Breast epithelium (tissue), 4 donors: ENCODE measurements around the gene ZNF205. TPM values are rescaled to one million over a fixed set of nuclear protein-coding genes. Genes with fewer than 3 reads are reported as not detected.
A peak's percentile ranks its signal among the peaks of the same experiment; 100 is the strongest.

Experiments used
- DNase-seq, 2 donors: peaks; one replicate each; pipeline ENCODE4 v3.0.0-alpha.2; 2019; ENCODE audit warnings: low spot score in 2 of 2
- H3K27ac ChIP-seq, 2 donors: fragments of 200-600 bp; sonication (generic) in 1 of 2; one replicate each; pipeline ENCODE4 v1.5.1; 2016 to 2019; ENCODE audit warnings: mild to moderate bottlenecking in 1 of 2
- H3K27me3 ChIP-seq, 2 donors: fragments of 200-600 bp; sonication (generic) in 1 of 2; one replicate each; pipeline versions ENCODE4 v1.5.1 to v1.6.0; 2017 to 2019; ENCODE audit warnings: control low read depth in 1 of 2, mild to moderate bottlenecking in 1 of 2
- H3K36me3 ChIP-seq: fragments of 200-600 bp; one replicate; pipeline ENCODE4 v1.5.1; 2019
- H3K4me1 ChIP-seq, 2 donors: fragments of 200-600 bp; sonication (generic); one replicate each; pipeline ENCODE4 v1.5.1; 2016 to 2019; ENCODE audit warnings: control low read depth in 1 of 2
- H3K4me3 ChIP-seq, 3 donors: fragments of 200-600 bp; sonication (generic); 1 replicate in 2 of 3; 2 replicates in 1 of 3; pipeline ENCODE4 v1.5.1; 2016 to 2019; ENCODE audit warnings: mild to moderate bottlenecking in 3 of 3, moderate library complexity in 2 of 3
- H3K9me3 ChIP-seq, 2 donors: fragments of 200-600 bp; sonication (generic) in 1 of 2; one replicate each; pipeline ENCODE4 v1.5.1; 2016 to 2019; ENCODE audit warnings: control low read depth in 1 of 2
- CTCF ChIP-seq, 3 donors: fragments of 450-650 bp; IDR thresholded peaks; one replicate each; pipeline ENCODE4 v1.5.1; 2016 to 2017; ENCODE audit warnings: antibody characterized with exemption in 3 of 3, mild to moderate bottlenecking in 3 of 3, moderate library complexity in 3 of 3
- POLR2A ChIP-seq: fragments of 450-650 bp; IDR thresholded peaks from one replicate; pipeline ENCODE4 v1.6.1; 2016; ENCODE audit warnings: antibody characterized with exemption, mild to moderate bottlenecking, moderate library complexity
- POLR2AphosphoS5 ChIP-seq, 3 donors: sonication (generic); formaldehyde crosslinking; IDR thresholded peaks; one replicate each; pipeline ENCODE4 v1.6.1; 2017; ENCODE audit warnings: antibody characterized with exemption in 3 of 3
- intact Hi-C: fragments of 100-400 bp; cut with DNase I; formaldehyde crosslinking; loops from one replicate; pipeline ENCODE4 v1.15.1; 2023; ENCODE audit warnings: low total_unique reads
- total RNA-seq, 3 donors: library from RNA; depleted of rRNA; stranded (reverse); fragments of >200 nt; gene quantifications; one replicate each; pipeline ENCODE4 v1.1.0, GENCODE V29; 2016

ZNF205 gene
- total RNA-seq, 3 donors from 2014 or later = 12.5 to 18.9 (median 13.4) TPM

DNA sequence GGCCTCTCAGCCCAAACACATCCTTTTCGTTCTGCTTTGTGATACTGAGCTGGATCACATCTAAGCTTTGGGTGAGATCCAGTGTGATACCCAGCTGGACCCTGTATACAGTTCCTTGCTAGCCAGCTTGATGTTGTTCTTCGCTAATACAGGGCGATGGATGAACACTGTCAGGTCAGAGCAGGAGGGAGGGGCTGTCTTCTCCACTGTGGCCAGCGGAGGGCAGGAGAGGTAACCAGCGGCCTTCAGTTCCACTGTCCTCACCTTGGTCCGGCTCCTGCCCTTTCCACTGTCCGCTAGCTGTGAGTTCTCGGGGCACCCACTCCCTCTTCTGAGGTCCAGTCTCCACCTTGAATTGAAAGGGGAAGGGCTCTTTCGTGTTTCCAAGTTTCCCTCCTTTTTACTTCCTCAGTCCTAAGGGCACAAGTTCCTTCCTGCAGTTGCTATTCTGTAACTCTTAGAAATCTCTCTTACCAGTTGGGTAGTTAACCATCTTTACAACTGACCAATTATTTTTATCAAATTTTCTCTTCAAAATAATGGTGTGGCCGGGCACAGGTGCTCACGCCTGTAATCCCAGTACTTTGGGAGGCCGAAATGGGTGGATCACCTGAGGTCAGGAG, 19.5 kb downstream of the ZNF205 start:
- H3K36me3 ChIP-seq = no peaks in the 10 kb centered on the region
- intact Hi-C loops = no loop called here
- DNase-seq = no peak
- no peak overlapping the region for H3K27ac ChIP-seq
- TF ChIP-seq POLR2AphosphoS5 (IDR thresholded peaks at IDR 0.05) (no peak), CTCF (IDR thresholded peaks at IDR 0.05) (peak in 2 of 3 donors; percentile 36 to 43)
- H3K4me1 ChIP-seq = peaks cover 3 to 20% of the 10 kb centered on the region in 2 donors
- H3K4me3 ChIP-seq = no peak overlapping the region
- no peaks in the 10 kb centered on the region for H3K27me3 ChIP-seq
- H3K9me3 ChIP-seq = no peaks in the 10 kb centered on the region

GRCh38 chr16:3133844-3134243, 21.5 kb downstream of the ZNF205 start:
- peaks cover 3 to 11% of the 10 kb centered on the region in 2 donors for H3K4me1 ChIP-seq
- intact Hi-C loops = no loop called here
- no peak for TF ChIP-seq CTCF (IDR thresholded peaks at IDR 0.05)
- TF ChIP-seq POLR2AphosphoS5 (IDR thresholded peaks at IDR 0.05) = no peak
- no peak for TF ChIP-seq POLR2A
- no peak for DNase-seq
- H3K9me3 ChIP-seq = no peaks in the 10 kb centered on the region
- peak overlapping the region; percentile 91 to 99 (median 95) for H3K4me3 ChIP-seq
- H3K27me3 ChIP-seq = no peaks in the 10 kb centered on the region
- peak overlapping the region; percentile 96 to 97 for H3K27ac ChIP-seq
- H3K36me3 ChIP-seq = no peaks in the 10 kb centered on the region

DNA sequence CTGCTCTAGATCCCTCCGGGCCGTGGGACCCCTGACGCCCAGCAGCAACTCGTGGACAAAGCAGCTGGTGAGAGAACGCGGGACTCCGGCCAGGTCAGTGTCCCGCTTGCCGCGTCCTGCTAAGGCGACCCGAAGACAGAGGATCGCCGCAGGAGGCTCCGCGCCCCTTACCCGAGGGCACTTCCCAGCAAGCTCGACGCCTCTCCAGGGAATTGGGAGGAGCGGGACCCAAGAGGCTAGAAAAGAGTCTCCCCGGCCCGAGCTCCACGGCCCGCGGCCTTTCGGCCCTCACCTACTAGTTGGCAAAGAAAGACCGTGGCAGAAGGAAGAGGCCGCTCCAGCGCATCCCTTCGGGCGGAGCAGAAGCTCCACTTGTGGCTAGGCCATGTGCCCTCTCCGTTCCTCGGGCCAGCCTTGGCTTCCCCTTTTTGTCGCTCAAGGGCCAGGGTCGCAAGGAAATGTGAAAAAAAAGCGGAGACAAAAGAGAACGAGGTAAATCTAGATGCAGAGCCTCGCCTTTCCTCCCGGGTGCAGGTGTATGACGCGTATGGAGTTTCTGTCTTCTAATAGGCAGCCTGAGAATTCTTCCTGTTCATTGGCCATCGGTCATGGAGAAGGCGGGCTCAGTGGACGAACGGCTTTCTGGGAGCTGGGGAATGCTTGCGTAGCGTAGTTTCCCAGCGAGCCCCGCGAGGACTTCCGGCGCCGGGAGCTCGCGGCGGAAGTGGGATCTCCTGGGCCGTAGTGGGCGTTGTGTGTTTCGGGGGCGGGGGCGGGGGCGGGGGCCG, 22.1 kb downstream of the ZNF205 start, which contains the start of gene ZNF213:
Gene ZNF213, plus strand, starts transcription at position 692 of the 788 bp plus-strand sequence. CDS start 2,252 bp downstream, outside the sequence.
- H3K4me3 ChIP-seq = peak within 1 kb of the TSS; percentile 91 to 99 (median 95)
- no peaks in the 10 kb centered on the region for H3K27me3 ChIP-seq
- H3K4me1 ChIP-seq = peaks cover 0 to 6% of the 10 kb centered on the region in 2 donors
- no peaks in the 10 kb centered on the region for H3K36me3 ChIP-seq
- no peaks in the 10 kb centered on the region for H3K9me3 ChIP-seq
- TF ChIP-seq POLR2A (peak; percentile 89), CTCF (IDR thresholded peaks at IDR 0.05) (no peak), POLR2AphosphoS5 (IDR thresholded peaks at IDR 0.05) (peak; percentile 90 to 98 (median 97))
- H3K27ac ChIP-seq = peak within 1 kb of the TSS; percentile 96 to 97
- peak; percentile 94 to 98 for DNase-seq
- intact Hi-C loops = no loop called here

DNA sequence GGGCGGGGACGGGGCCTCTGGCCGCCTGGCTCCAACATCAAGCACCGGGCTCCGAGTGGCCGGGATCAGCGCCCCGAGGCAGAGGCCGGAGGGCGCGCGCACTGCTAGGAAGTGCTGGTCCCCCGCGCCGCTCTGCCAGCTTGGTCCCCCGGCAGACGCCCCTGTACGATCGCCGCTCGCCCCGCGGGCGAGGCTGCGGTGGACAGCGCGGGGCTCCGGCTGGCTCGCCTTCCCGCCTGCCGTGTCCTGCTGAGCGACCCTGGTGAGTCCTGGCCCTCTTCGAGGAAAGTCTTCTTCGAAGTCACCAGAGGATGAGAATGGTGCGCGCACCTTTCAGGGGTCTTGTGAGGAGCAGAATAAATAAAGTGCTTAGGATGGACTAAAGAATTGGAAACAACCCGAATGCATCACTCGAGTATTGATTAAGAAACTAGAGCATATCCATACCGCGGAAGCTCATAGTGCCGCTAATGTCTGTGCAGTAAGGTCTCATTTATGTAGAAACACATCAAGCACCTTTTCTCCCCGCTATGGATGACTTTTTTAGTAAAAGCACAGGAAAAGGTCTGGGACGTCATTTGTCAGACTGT, 22.8 kb downstream of the ZNF205 start:
- Histone ChIP-seq H3K4me1 (peaks cover 0 to 6% of the 10 kb centered on the region in 2 donors), H3K4me3 (peak overlapping the region; percentile 91 to 99 (median 95)), H3K36me3 (no peaks in the 10 kb centered on the region), H3K9me3 (no peaks in the 10 kb centered on the region), H3K27me3 (no peaks in the 10 kb centered on the region), H3K27ac (peak overlapping the region; percentile 96 to 97)
- TF ChIP-seq POLR2AphosphoS5 (IDR thresholded peaks at IDR 0.05) = no peak
- TF ChIP-seq POLR2A = no peak
- TF ChIP-seq CTCF (IDR thresholded peaks at IDR 0.05) = no peak
- intact Hi-C loops = no loop called here
- no peak for DNase-seq
